ENCODE results near the gene P4HA2. TPM values are rescaled to one million over a fixed set of nuclear protein-coding genes. Genes with fewer than 3 reads are reported as not detected.
A peak's percentile ranks its signal among the peaks of the same experiment; 100 is the strongest.

Gene P4HA2
- polyA plus RNA-seq = 34.8 TPM
- long read RNA-seq, donor 1, partial matches to known transcripts = 0 of 3 reads
- long read RNA-seq, donor 1, other reads (novel, unspliced or antisense) = 0 of 3 reads
- long read RNA-seq, donor 2, partial matches to known transcripts = 33 of 44 reads
- long read RNA-seq, donor 2, other reads (novel, unspliced or antisense) = 7 of 44 reads
- long read RNA-seq, donor 3, partial matches to known transcripts = 0 of 6 reads
- long read RNA-seq, donor 3, other reads (novel, unspliced or antisense) = 0 of 6 reads
- long read RNA-seq, donor 4 = 0 reads
- long read RNA-seq, donor 5, transcript P4HA2-202 (15 exons, 2,313 nt) = major isoform, 5 of 12 reads
- long read RNA-seq, donor 5, partial matches to known transcripts = 5 of 12 reads
- long read RNA-seq, donor 5, other reads (novel, unspliced or antisense) = 0 of 12 reads
- long read RNA-seq, donor 6, partial matches to known transcripts = 0 of 10 reads
- long read RNA-seq, donor 6, other reads (novel, unspliced or antisense) = 5 of 10 reads
- long read RNA-seq, donor 7, partial matches to known transcripts = 0 of 3 reads
- long read RNA-seq, donor 7, other reads (novel, unspliced or antisense) = 0 of 3 reads
- long read RNA-seq, donor 8, partial matches to known transcripts = 0 of 6 reads
- long read RNA-seq, donor 8, other reads (novel, unspliced or antisense) = 0 of 6 reads
- long read RNA-seq, donor 9, partial matches to known transcripts = 0 of 4 reads
- long read RNA-seq, donor 9, other reads (novel, unspliced or antisense) = 0 of 4 reads
- long read RNA-seq, donor 10, partial matches to known transcripts = 0 of 6 reads
- long read RNA-seq, donor 10, other reads (novel, unspliced or antisense) = 0 of 6 reads
- long read RNA-seq, donor 11, partial matches to known transcripts = 0 of 5 reads
- long read RNA-seq, donor 11, other reads (novel, unspliced or antisense) = 0 of 5 reads

GRCh38 chr5:132227485-132228240 is at the start of gene P4HA2:
TSS of gene P4HA2 (minus strand) at chr5:132227853. CDS start at chr5:132218626, 9,227 bp downstream.
- WGBS (ENCODE audit: insufficient coverage, low lambda C conversion rate) = no CpG with 5 or more reads among the region's 92 CpGs
- no peaks in the 10 kb centered on the region for H3K9me3 ChIP-seq (ENCODE audit: control insufficient read depth, low read depth, low read length)
- H3K27me3 ChIP-seq (ENCODE audit: control insufficient read depth, insufficient read depth, low read length) = no peaks in the 10 kb centered on the region
- DNase-seq = peak; percentile 76 to 88
- no peaks in the 10 kb centered on the region for H3K36me3 ChIP-seq (ENCODE audit: control insufficient read depth, insufficient read depth, low read length)
- peaks cover 7% of the 10 kb centered on the region for H3K4me1 ChIP-seq (ENCODE audit: control insufficient read depth, insufficient read depth, low read length)
- no peak within 1 kb of the TSS for H3K27ac ChIP-seq (ENCODE audit: low read length)
- H3K4me3 ChIP-seq (ENCODE audit: low read length) = peak within 1 kb of the TSS; percentile 54

- Histone ChIP-seq H3K27ac (ENCODE audit: low read length) (peak overlapping the region; percentile 93), H3K4me3 (ENCODE audit: low read length) (no peak overlapping the region), H3K9me3 (ENCODE audit: control insufficient read depth, low read depth, low read length) (no peaks in the 10 kb centered on the region), H3K36me3 (ENCODE audit: control insufficient read depth, insufficient read depth, low read length) (peaks cover 2% of the 10 kb centered on the region), H3K27me3 (ENCODE audit: control insufficient read depth, insufficient read depth, low read length) (no peaks in the 10 kb centered on the region), H3K4me1 (ENCODE audit: control insufficient read depth, insufficient read depth, low read length) (peaks cover 68% of the 10 kb centered on the region)
- no peak for DNase-seq
- WGBS (ENCODE audit: insufficient coverage, low lambda C conversion rate) = no CpG with 5 or more reads among the region's 6 CpGs
These were observed 49.6 kb upstream of the P4HA2 start for GRCh38 chr5:132277256-132277655.

GRCh38 chr5:132275367-132276220 is 47.9 kb upstream of the P4HA2 start:
- Histone ChIP-seq H3K4me3 (ENCODE audit: low read length) (no peak overlapping the region), H3K36me3 (ENCODE audit: control insufficient read depth, insufficient read depth, low read length) (peaks cover 7% of the 10 kb centered on the region), H3K27ac (ENCODE audit: low read length) (peak overlapping the region; percentile 78), H3K9me3 (ENCODE audit: control insufficient read depth, low read depth, low read length) (no peaks in the 10 kb centered on the region), H3K27me3 (ENCODE audit: control insufficient read depth, insufficient read depth, low read length) (no peaks in the 10 kb centered on the region), H3K4me1 (ENCODE audit: control insufficient read depth, insufficient read depth, low read length) (peaks cover 68% of the 10 kb centered on the region)
- WGBS (ENCODE audit: insufficient coverage, low lambda C conversion rate) = no CpG with 5 or more reads among the region's 5 CpGs
- DNase-seq = no peak

GRCh38 chr5:132274050-132274792 is 46.6 kb upstream of the P4HA2 start:
- no CpG with 5 or more reads among the region's 14 CpGs for WGBS (ENCODE audit: insufficient coverage, low lambda C conversion rate)
- H3K27ac ChIP-seq (ENCODE audit: low read length) = peak overlapping the region; percentile 78
- peak; percentile 90 to 94 for DNase-seq
- peaks cover 61% of the 10 kb centered on the region for H3K4me1 ChIP-seq (ENCODE audit: control insufficient read depth, insufficient read depth, low read length)
- no peaks in the 10 kb centered on the region for H3K9me3 ChIP-seq (ENCODE audit: control insufficient read depth, low read depth, low read length)
- H3K36me3 ChIP-seq (ENCODE audit: control insufficient read depth, insufficient read depth, low read length) = peaks cover 7% of the 10 kb centered on the region
- H3K27me3 ChIP-seq (ENCODE audit: control insufficient read depth, insufficient read depth, low read length) = no peaks in the 10 kb centered on the region
- H3K4me3 ChIP-seq (ENCODE audit: low read length) = no peak overlapping the region

- 40% methylated on average over 2 of the region's 2 CpGs for whole genome bisulfite sequencing (ENCODE audit: insufficient coverage, low lambda C conversion rate)
- no peak overlapping the region for H3K4me3 ChIP-seq (ENCODE audit: low read length)
- H3K27ac ChIP-seq (ENCODE audit: low read length) = peak overlapping the region; percentile 78
These were observed 46.0 kb upstream of the P4HA2 start for GRCh38 chr5:132273631-132274030.

GRCh38 chr5:132272311-132273210 is 44.9 kb upstream of the P4HA2 start:
- Histone ChIP-seq H3K27me3 (ENCODE audit: control insufficient read depth, insufficient read depth, low read length) (no peaks in the 10 kb centered on the region), H3K36me3 (ENCODE audit: control insufficient read depth, insufficient read depth, low read length) (peaks cover 16% of the 10 kb centered on the region), H3K27ac (ENCODE audit: low read length) (peak overlapping the region; percentile 11), H3K4me1 (ENCODE audit: control insufficient read depth, insufficient read depth, low read length) (peaks cover 47% of the 10 kb centered on the region), H3K4me3 (ENCODE audit: low read length) (no peak overlapping the region), H3K9me3 (ENCODE audit: control insufficient read depth, low read depth, low read length) (no peaks in the 10 kb centered on the region)
- WGBS (ENCODE audit: insufficient coverage, low lambda C conversion rate) = 18% methylated on average over 2 of the region's 37 CpGs
- DNase-seq = peak in 1 of 2 donors; percentile 65

More at GRCh38 chr5:132273631-132274030, 46.0 kb upstream of the P4HA2 start:
- H3K9me3 ChIP-seq (ENCODE audit: control insufficient read depth, low read depth, low read length) = no peaks in the 10 kb centered on the region
- H3K27me3 ChIP-seq (ENCODE audit: control insufficient read depth, insufficient read depth, low read length) = no peaks in the 10 kb centered on the region
- no peak for DNase-seq
- peaks cover 55% of the 10 kb centered on the region for H3K4me1 ChIP-seq (ENCODE audit: control insufficient read depth, insufficient read depth, low read length)
- peaks cover 9% of the 10 kb centered on the region for H3K36me3 ChIP-seq (ENCODE audit: control insufficient read depth, insufficient read depth, low read length)

- Histone ChIP-seq H3K36me3 (ENCODE audit: control insufficient read depth, insufficient read depth, low read length) (peaks cover 25% of the 10 kb centered on the region), H3K4me3 (ENCODE audit: low read length) (no peak overlapping the region), H3K27me3 (ENCODE audit: control insufficient read depth, insufficient read depth, low read length) (no peaks in the 10 kb centered on the region), H3K9me3 (ENCODE audit: control insufficient read depth, low read depth, low read length) (no peaks in the 10 kb centered on the region), H3K4me1 (ENCODE audit: control insufficient read depth, insufficient read depth, low read length) (peaks cover 38% of the 10 kb centered on the region), H3K27ac (ENCODE audit: low read length) (no peak overlapping the region)
- no CpG with 5 or more reads among the region's 77 CpGs for WGBS (ENCODE audit: insufficient coverage, low lambda C conversion rate)
- DNase-seq = no peak
These were observed 43.9 kb upstream of the P4HA2 start for GRCh38 chr5:132271251-132272246.

GRCh38 chr5:132270706-132271105 is 43.1 kb upstream of the P4HA2 start:
- peaks cover 28% of the 10 kb centered on the region for H3K36me3 ChIP-seq (ENCODE audit: control insufficient read depth, insufficient read depth, low read length)
- H3K27ac ChIP-seq (ENCODE audit: low read length) = no peak overlapping the region
- WGBS (ENCODE audit: insufficient coverage, low lambda C conversion rate) = no CpG with 5 or more reads among the region's 6 CpGs
- H3K27me3 ChIP-seq (ENCODE audit: control insufficient read depth, insufficient read depth, low read length) = no peaks in the 10 kb centered on the region
- no peak for DNase-seq
- no peak overlapping the region for H3K4me3 ChIP-seq (ENCODE audit: low read length)
- no peaks in the 10 kb centered on the region for H3K9me3 ChIP-seq (ENCODE audit: control insufficient read depth, low read depth, low read length)
- H3K4me1 ChIP-seq (ENCODE audit: control insufficient read depth, insufficient read depth, low read length) = peaks cover 44% of the 10 kb centered on the region

All from large intestine (tissue), 12 donors.